GM23338 (cell line): ENCODE data around the gene NTNG1. TPM values are rescaled to one million over a fixed set of nuclear protein-coding genes. Genes with fewer than 3 reads are reported as not detected.

ENCODE experiments used
- ATAC-seq: fragments of 200-7000 bp; cut with Tn5 transposase; 3 replicates; pipeline ENCODE4 v1.9.1; 2020
- DNase-seq: peaks from one replicate; pipeline ENCODE4 v3.0.0-alpha.2; 2015; ENCODE audit warnings: low spot score
- H2AFZ ChIP-seq: fragments of 200-600 bp; sonication (generic); 2 replicates; pipeline ENCODE4 v1.8.0; 2016; ENCODE audit warnings: antibody characterized with exemption, mild to moderate bottlenecking, moderate library complexity
- H3F3A ChIP-seq: fragments of 200-600 bp; sonication (generic); replicated peaks from 2 replicates; pipeline ENCODE4 v1.8.0; 2017; ENCODE audit warnings: antibody characterized with exemption, mixed run types, low read depth
- H3K27ac ChIP-seq: fragments of 200-600 bp; sonication (generic); 2 replicates; pipeline ENCODE4 v1.6.1; 2016; ENCODE audit warnings: low read depth
- H3K27me3 ChIP-seq: fragments of 200-600 bp; sonication (generic); 2 replicates; pipeline ENCODE4 v1.8.0; 2016; ENCODE audit warnings: mild to moderate bottlenecking, mixed run types, moderate library complexity; ENCODE audit not compliant: insufficient read depth
- H3K36me3 ChIP-seq: fragments of 200-600 bp; sonication (generic); 2 replicates; pipeline ENCODE4 v1.8.0; 2016; ENCODE audit warnings: mild to moderate bottlenecking; ENCODE audit not compliant: insufficient read depth
- H3K4me1 ChIP-seq: fragments of 200-600 bp; sonication (generic); 2 replicates; pipeline ENCODE4 v1.8.0; 2016; ENCODE audit warnings: mild to moderate bottlenecking, moderate library complexity; ENCODE audit not compliant: insufficient read depth
- H3K4me2 ChIP-seq: fragments of 200-600 bp; sonication (generic); 2 replicates; pipeline ENCODE4 v1.7.1; 2017; ENCODE audit warnings: mixed run types
- H3K4me3 ChIP-seq: fragments of 200-600 bp; sonication (generic); 2 replicates; pipeline ENCODE4 v1.6.1; 2016; ENCODE audit warnings: mixed run types
- H3K79me2 ChIP-seq: fragments of 200-600 bp; sonication (generic); replicated peaks from 2 replicates; pipeline ENCODE4 v1.8.0; 2017; ENCODE audit warnings: mild to moderate bottlenecking; ENCODE audit not compliant: insufficient read depth
- H3K9me2 ChIP-seq: fragments of 200-600 bp; sonication (generic); 2 replicates; pipeline ENCODE4 v1.8.0; 2017; ENCODE audit not compliant: insufficient read depth
- H4K20me1 ChIP-seq: fragments of 200-600 bp; sonication (generic); replicated peaks from 2 replicates; pipeline ENCODE4 v1.8.0; 2017; ENCODE audit warnings: mild to moderate bottlenecking; ENCODE audit not compliant: insufficient read depth
- H3K27ac Mint-ChIP-seq: 2 replicates; pipeline ENCODE4 v1.8.0; 2020; ENCODE audit warnings: inconsistent platforms, mild to moderate bottlenecking, moderate library complexity, mixed read lengths
- H3K27me3 Mint-ChIP-seq: 3 replicates; pipeline ENCODE4 v1.8.0; 2022; ENCODE audit warnings: low read depth, mild to moderate bottlenecking, moderate library complexity, mixed read lengths, inconsistent platforms; ENCODE audit not compliant: insufficient read depth, poor library complexity
- H3K36me3 Mint-ChIP-seq: 3 replicates; pipeline ENCODE4 v1.8.0; 2021; ENCODE audit warnings: low read depth, mild to moderate bottlenecking, inconsistent platforms, moderate library complexity, mixed read lengths
- H3K4me1 Mint-ChIP-seq: 3 replicates; pipeline ENCODE4 v1.8.0; 2020; ENCODE audit warnings: mild to moderate bottlenecking, inconsistent platforms, mixed read lengths
- H3K4me3 Mint-ChIP-seq: 3 replicates; pipeline ENCODE4 v1.8.0; 2021; ENCODE audit warnings: moderate library complexity, mild to moderate bottlenecking, inconsistent platforms, mixed read lengths
- H3K9me3 Mint-ChIP-seq: 3 replicates; pipeline ENCODE4 v1.8.0; 2020; ENCODE audit warnings: moderate library complexity, mild to moderate bottlenecking, inconsistent platforms, mixed read lengths
- CREB1 ChIP-seq: fragments of 250-450 bp; sonication (Bioruptor Pico); IDR thresholded peaks from 2 replicates; pipeline ENCODE4 v1.5.0; 2020; ENCODE audit warnings: low read depth, mild to moderate bottlenecking, moderate library complexity
- CTCF ChIP-seq, 2 experiments: fragments of 200-600 bp in 1 of 2; sonication (generic) in 1 of 2; conservative IDR thresholded peaks; 2 replicates each; pipeline versions ENCODE4 v1.5.1 to v1.6.1; 2016 to 2017; ENCODE audit warnings: antibody characterized with exemption in 2 of 2, low read depth in 2 of 2, mild to moderate bottlenecking in 2 of 2, moderate library complexity in 1 of 2
- ETS1 ChIP-seq: IDR thresholded peaks from 2 replicates; pipeline ENCODE4 v1.6.1; 2016; ENCODE audit warnings: antibody characterized with exemption
- EZH2 ChIP-seq: fragments of 200-600 bp; sonication (generic); IDR thresholded peaks from one replicate; pipeline ENCODE4 v1.8.0; 2017; ENCODE audit warnings: antibody characterized with exemption, mild to moderate bottlenecking, low read depth; ENCODE audit not compliant: unreplicated experiment
- EZH2phosphoT487 ChIP-seq: fragments of 200-600 bp; sonication (generic); IDR thresholded peaks from one replicate; pipeline ENCODE4 v1.8.1; 2018; ENCODE audit warnings: antibody characterized with exemption; ENCODE audit not compliant: unreplicated experiment
- JUNB ChIP-seq: IDR thresholded peaks from one replicate; pipeline ENCODE4 v1.6.1; 2016; ENCODE audit warnings: antibody characterized with exemption; ENCODE audit not compliant: unreplicated experiment
- NANOG ChIP-seq: IDR thresholded peaks from 2 replicates; pipeline ENCODE4 v1.6.1; 2016; ENCODE audit warnings: antibody characterized with exemption, borderline replicate concordance
- POLR2AphosphoS5 ChIP-seq: IDR thresholded peaks from 2 replicates; pipeline ENCODE4 v1.6.1; 2016; ENCODE audit warnings: antibody characterized with exemption, low read depth
- REST ChIP-seq: IDR thresholded peaks from one replicate; pipeline ENCODE4 v1.6.1; 2018; ENCODE audit warnings: antibody characterized with exemption; ENCODE audit not compliant: unreplicated experiment
- STAT1 ChIP-seq: IDR thresholded peaks from one replicate; pipeline ENCODE4 v1.6.1; 2016; ENCODE audit warnings: antibody characterized with exemption; ENCODE audit not compliant: unreplicated experiment
- ZNF114 ChIP-seq: fragments of 250-450 bp; sonication (Bioruptor Pico); IDR thresholded peaks from 2 replicates; pipeline ENCODE4 v1.5.0; 2020; ENCODE audit warnings: mild to moderate bottlenecking, moderate library complexity
- ZNF331 ChIP-seq: fragments of 250-450 bp; sonication (Bioruptor Pico); IDR thresholded peaks from 2 replicates; pipeline ENCODE4 v1.5.0; 2020; ENCODE audit warnings: low read depth, mild to moderate bottlenecking, moderate library complexity
- ZNF462 ChIP-seq: fragments of 250-450 bp; sonication (Bioruptor Pico); IDR thresholded peaks from 2 replicates; pipeline ENCODE4 v1.5.0; 2020; ENCODE audit warnings: mild to moderate bottlenecking, moderate library complexity
- polyA plus RNA-seq: library from polyadenylated mRNA; unstranded; fragments of >200 nt; fragmentation: Nextera tagmentation; extraction: Ambion mirVana; gene quantifications from 2 replicates; pipeline ENCODE4 v1.2.1, GENCODE V29; 2016
- total RNA-seq: library from RNA; depleted of rRNA; stranded (reverse); fragments of >200 nt; shearing (Covaris generic); gene quantifications from 2 replicates; pipeline ENCODE4 v1.2.3, GENCODE V29; 2014

The NTNG1 gene
- total and polyA plus RNA-seq, 2 experiments from 2014 or later = 7.2 to 10.3 TPM

- Histone ChIP-seq H3K36me3 (no peaks in the 10 kb centered on the region), H4K20me1 (no peaks in the 10 kb centered on the region), H3K27me3 (no peaks in the 10 kb centered on the region), H2AFZ (no peak overlapping the region), H3K27ac (no peak overlapping the region), H3K4me2 (no peak overlapping the region), H3K79me2 (no peaks in the 10 kb centered on the region), H3K4me3 (no peak overlapping the region), H3K9me2 (no peaks in the 10 kb centered on the region), H3F3A (no peaks in the 10 kb centered on the region), H3K4me1 (no peaks in the 10 kb centered on the region)
- DNase-seq (no peak), ATAC-seq (no peak)
- TF ChIP-seq POLR2AphosphoS5 = no peak
- no peak for TF ChIP-seq ZNF331
- no peak for TF ChIP-seq STAT1
- TF ChIP-seq CTCF (conservative IDR thresholded peaks at IDR 0.05; ENCODE audit: low read depth in 2 of 2) = no peak
- no peak for TF ChIP-seq CREB1 (CRISPR knock-in tag)
- TF ChIP-seq JUNB = no peak
- no peak for TF ChIP-seq NANOG
- TF ChIP-seq EZH2 = no peak
- no peak for TF ChIP-seq ETS1
- no peak for TF ChIP-seq ZNF114
- no peak for TF ChIP-seq REST
- no peak for TF ChIP-seq ZNF462 (CRISPR knock-in tag)
- TF ChIP-seq EZH2phosphoT487 = no peak
- Mint-ChIP-seq H3K4me1 (peaks cover 11% of the 10 kb centered on the region), H3K4me3 (no peak overlapping the region), H3K27ac (no peak overlapping the region), H3K9me3 (no peaks in the 10 kb centered on the region), H3K36me3 (no peaks in the 10 kb centered on the region), H3K27me3 (peaks cover 2% of the 10 kb centered on the region)
Measured at GRCh38 chr1:107459204-107459904, 318.5 kb downstream of the NTNG1 start.
